Measurements from ENCODE around the gene CKAP5. TPM values are rescaled to one million over a fixed set of nuclear protein-coding genes. Genes with fewer than 3 reads are reported as not detected.

Gene CKAP5
- total RNA-seq, 1 experiment from 2014 or later: 221 TPM

- Mint-ChIP-seq H3K27ac (ENCODE audit: unreplicated experiment) (no peak overlapping the region), H3K36me3 (ENCODE audit: insufficient read depth, unreplicated experiment) (peaks cover 93% of the 10 kb centered on the region), H3K9me3 (ENCODE audit: unreplicated experiment) (no peaks in the 10 kb centered on the region), H3K27me3 (ENCODE audit: insufficient read depth, unreplicated experiment) (no peaks in the 10 kb centered on the region), H3K4me3 (ENCODE audit: unreplicated experiment) (no peak overlapping the region), H3K4me1 (ENCODE audit: low read depth, unreplicated experiment) (no peaks in the 10 kb centered on the region)
- BruUV-seq (replicated peaks): no TSS peak
- peaks cover 7% of the 10 kb centered on the region for H3K36me3 ChIP-seq (ENCODE audit: control insufficient read depth, insufficient read depth, low read length)
- H3K27me3 ChIP-seq (replicated peaks; ENCODE audit: control insufficient read depth, insufficient read depth, low read length): no peaks in the 10 kb centered on the region
- no peaks in the 10 kb centered on the region for H3K9me3 ChIP-seq
- CTCF ChIA-PET: interaction anchor here (0.6 kb wide), 1 partner anchor 61 kb away, joined by 5 read pairs; no protein-coding TSS in a partner anchor
- no peak for DNase-seq
- H3K4me3 ChIP-seq (ENCODE audit: low read depth, low read length): no peak overlapping the region
- intact Hi-C loops (cut with micrococcal nuclease; ENCODE audit: unreplicated experiment): no loop called here
- H3K4me1 ChIP-seq: no peaks in the 10 kb centered on the region
- POLR2A ChIA-PET: no interaction called here
- TF ChIP-seq CTCF (IDR thresholded peaks at IDR 0.05; ENCODE audit: insufficient read depth in 1 of 2, low read depth in 1 of 2, low read length in 1 of 2, severe bottlenecking in 1 of 2, unreplicated experiment in 1 of 2): no peak
Observed at GRCh38 chr11:46761807-46762206, 84.3 kb downstream of the CKAP5 start.

DNA sequence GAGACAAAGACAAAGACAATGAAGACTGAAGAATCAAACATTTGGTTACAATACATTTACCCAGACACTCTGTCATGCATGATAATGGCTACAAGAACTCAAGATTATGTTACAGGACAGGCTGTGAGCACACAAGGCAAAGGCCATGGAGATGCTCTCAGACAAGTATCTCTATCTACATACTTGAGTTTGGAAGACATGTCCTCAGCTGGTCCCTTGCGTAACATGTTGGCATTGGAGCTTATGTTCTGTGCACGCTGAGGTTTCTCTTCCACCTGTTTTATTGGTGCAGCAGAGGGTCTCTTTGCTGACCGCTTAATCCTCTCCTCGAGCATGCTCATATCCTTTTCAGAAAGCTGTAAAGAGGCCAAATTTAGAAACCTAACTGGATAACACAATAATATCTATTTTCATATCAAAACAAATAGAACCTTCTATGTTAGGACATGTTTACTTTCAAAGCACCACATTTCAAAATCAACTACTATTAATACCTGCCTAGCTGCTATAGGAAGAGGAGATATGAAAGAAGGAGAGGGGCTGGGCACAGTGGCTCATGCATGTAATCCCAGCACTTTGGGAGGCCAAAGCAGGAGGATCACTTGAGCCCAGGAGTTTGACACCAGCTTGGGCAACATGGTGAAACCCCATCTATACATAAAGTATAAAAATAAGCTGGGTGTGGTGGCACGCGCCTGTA lies 85.5 kb downstream of the CKAP5 start:
- no TSS peak for BruUV-seq (replicated peaks)
- intact Hi-C loops (cut with micrococcal nuclease; ENCODE audit: unreplicated experiment): no loop called here
- Histone ChIP-seq H3K4me3 (ENCODE audit: low read depth, low read length) (no peak overlapping the region), H3K27me3 (replicated peaks; ENCODE audit: control insufficient read depth, insufficient read depth, low read length) (no peaks in the 10 kb centered on the region), H3K36me3 (ENCODE audit: control insufficient read depth, insufficient read depth, low read length) (peaks cover 7% of the 10 kb centered on the region), H3K4me1 (no peaks in the 10 kb centered on the region), H3K9me3 (no peaks in the 10 kb centered on the region)
- Mint-ChIP-seq H3K27ac (ENCODE audit: unreplicated experiment) (no peak overlapping the region), H3K4me1 (ENCODE audit: low read depth, unreplicated experiment) (no peaks in the 10 kb centered on the region), H3K9me3 (ENCODE audit: unreplicated experiment) (no peaks in the 10 kb centered on the region), H3K36me3 (ENCODE audit: insufficient read depth, unreplicated experiment) (peaks cover 93% of the 10 kb centered on the region), H3K4me3 (ENCODE audit: unreplicated experiment) (no peak overlapping the region), H3K27me3 (ENCODE audit: insufficient read depth, unreplicated experiment) (no peaks in the 10 kb centered on the region)
- POLR2A ChIA-PET: interaction anchor here (0.7 kb wide), 1 partner anchor 10 kb away, joined by 5 read pairs; no protein-coding TSS in a partner anchor
- DNase-seq: no peak
- CTCF ChIA-PET: no interaction called here
- TF ChIP-seq CTCF (IDR thresholded peaks at IDR 0.05; ENCODE audit: insufficient read depth in 1 of 2, low read depth in 1 of 2, low read length in 1 of 2, severe bottlenecking in 1 of 2, unreplicated experiment in 1 of 2): no peak

GRCh38 chr11:46759196-46759595 lies 86.9 kb downstream of the CKAP5 start:
- Histone ChIP-seq H3K4me1 (no peaks in the 10 kb centered on the region), H3K4me3 (ENCODE audit: low read depth, low read length) (no peak overlapping the region), H3K9me3 (no peaks in the 10 kb centered on the region), H3K36me3 (ENCODE audit: control insufficient read depth, insufficient read depth, low read length) (peaks cover 8% of the 10 kb centered on the region), H3K27me3 (replicated peaks; ENCODE audit: control insufficient read depth, insufficient read depth, low read length) (no peaks in the 10 kb centered on the region)
- ChIA-PET POLR2A (no interaction called here), CTCF (no interaction called here)
- H3K4me1 Mint-ChIP-seq (ENCODE audit: low read depth, unreplicated experiment): no peaks in the 10 kb centered on the region
- intact Hi-C loops (cut with micrococcal nuclease; ENCODE audit: unreplicated experiment): no loop called here
- H3K27ac Mint-ChIP-seq (ENCODE audit: unreplicated experiment): no peak overlapping the region
- TF ChIP-seq CTCF (IDR thresholded peaks at IDR 0.05; ENCODE audit: insufficient read depth in 1 of 2, low read depth in 1 of 2, low read length in 1 of 2, severe bottlenecking in 1 of 2, unreplicated experiment in 1 of 2): no peak
- no peak for DNase-seq
- no peak overlapping the region for H3K4me3 Mint-ChIP-seq (ENCODE audit: unreplicated experiment)
- no peaks in the 10 kb centered on the region for H3K9me3 Mint-ChIP-seq (ENCODE audit: unreplicated experiment)
- H3K36me3 Mint-ChIP-seq (ENCODE audit: insufficient read depth, unreplicated experiment): peaks cover 95% of the 10 kb centered on the region
- H3K27me3 Mint-ChIP-seq (ENCODE audit: insufficient read depth, unreplicated experiment): no peaks in the 10 kb centered on the region
- BruUV-seq (replicated peaks): no TSS peak

All from Caco-2 (cell line).